DOHH2 (cell line): ENCODE results near the gene SGCD.

ENCODE experiments used
- CTCF ChIP-seq: fragments of 200-600 bp; sonication (generic); IDR thresholded peaks from one replicate; pipeline ENCODE4 v1.5.1; 2014; ENCODE audit warnings: antibody characterized with exemption, mild to moderate bottlenecking, low read depth, low read length; ENCODE audit not compliant: poor library complexity, severe bottlenecking
- EZH2phosphoT487 ChIP-seq: fragments of 200-600 bp; sonication (generic); IDR thresholded peaks from 2 replicates; pipeline ENCODE4 v1.6.1; 2017; ENCODE audit warnings: borderline replicate concordance, mild to moderate bottlenecking, antibody characterized with exemption, low read length, moderate library complexity, mixed read lengths

- no peak for TF ChIP-seq CTCF
- no peak for TF ChIP-seq EZH2phosphoT487
These were observed 152.9 kb downstream of the SGCD start for GRCh38 chr5:156479849-156480248.
